Spleen (tissue), 11 donors: ENCODE data around the gene PROB1. TPM values are rescaled to one million over a fixed set of nuclear protein-coding genes. Genes with fewer than 3 reads are reported as not detected.

Experiments
- DNase-seq: peaks from one replicate; pipeline ENCODE4 v3.0.0-alpha.2; 2020
- H3K27ac ChIP-seq, 8 donors: fragments of 200-600 bp; sonication (generic) in 7 of 8; 1 replicate in 4 of 8; 2 replicates in 4 of 8; pipeline versions ENCODE4 v1.5.0 to v1.8.0; 2016 to 2021; ENCODE audit warnings: inconsistent platforms in 4 of 8, mild to moderate bottlenecking in 4 of 8, moderate library complexity in 1 of 8
- H3K27me3 ChIP-seq, 7 donors: fragments of 200-600 bp; sonication (generic) in 6 of 7; replicated peaks in 1 of 7; 1 replicate in 4 of 7; 2 replicates in 3 of 7; pipeline versions ENCODE4 v1.5.0 to v1.8.0; 2016 to 2021; ENCODE audit warnings: inconsistent platforms in 3 of 7, mild to moderate bottlenecking in 1 of 7
- H3K36me3 ChIP-seq, 6 donors: fragments of 200-600 bp; sonication (generic) in 5 of 6; 1 replicate in 4 of 6; 2 replicates in 2 of 6; pipeline versions ENCODE4 v1.5.0 to v1.8.0; 2016 to 2021; ENCODE audit warnings: inconsistent platforms in 2 of 6
- H3K4me1 ChIP-seq, 6 donors: fragments of 200-600 bp; sonication (generic) in 5 of 6; 1 replicate in 3 of 6; 2 replicates in 3 of 6; pipeline versions ENCODE4 v1.5.0 to v1.8.0; 2016 to 2021; ENCODE audit warnings: inconsistent platforms in 3 of 6
- H3K4me3 ChIP-seq, 8 donors: fragments of 200-600 bp; sonication (generic) in 7 of 8; 1 replicate in 4 of 8; 2 replicates in 4 of 8; pipeline versions ENCODE4 v1.5.0 to v1.8.0; 2016 to 2021; ENCODE audit warnings: inconsistent platforms in 4 of 8, mild to moderate bottlenecking in 4 of 8, moderate library complexity in 2 of 8
- H3K9me3 ChIP-seq, 8 donors: fragments of 200-600 bp; sonication (generic) in 7 of 8; 1 replicate in 4 of 8; 2 replicates in 4 of 8; pipeline versions ENCODE4 v1.5.0 to v1.8.0; 2016 to 2021; ENCODE audit warnings: inconsistent platforms in 4 of 8
- POLR2A ChIP-seq, 3 donors: fragments of 450-650 bp; IDR thresholded peaks; one replicate each; pipeline ENCODE4 v1.5.1; 2017; ENCODE audit warnings: antibody characterized with exemption in 3 of 3, mild to moderate bottlenecking in 1 of 3
- POLR2AphosphoS5 ChIP-seq, 3 donors: sonication (generic); formaldehyde crosslinking; IDR thresholded peaks; one replicate each; pipeline ENCODE4 v1.5.1; 2017; ENCODE audit warnings: antibody characterized with exemption in 3 of 3
- WGBS, 5 donors: extraction: QIAGEN DNeasy Blood & Tissue Kit in 3 of 5; methylation state at CpG; one replicate each; pipeline versions ENCODE4 v1.1.5 to v1.1.7; 2013 to 2018; 5-methylcytosine and 5-hydroxymethylcytosine counted together
- intact Hi-C: fragments of 100-400 bp; cut with DNase I; formaldehyde crosslinking; loops from one replicate; pipeline ENCODE4 v1.15.0; 2023; ENCODE audit warnings: low total_unique reads
- polyA plus RNA-seq, 3 donors: library from polyadenylated mRNA; stranded (reverse); fragments of 200-250 nt; gene quantifications; one replicate each; pipeline ENCODE4 v1.2.1, GENCODE V29; 2013
- total RNA-seq, 7 donors: library from RNA; depleted of rRNA in 3 of 7; stranded (reverse); fragments of >200 nt in 3 of 7; fragmentation: NEBNext Ultra II Directional in 4 of 7; extraction: Animal tissue kit (Norgen Biotek cat#: 25700) in 4 of 7; gene quantifications; one replicate each; pipeline versions ENCODE4 v1.1.0 to v1.2.1, GENCODE V29; 2016 to 2021
- TF ChIP-seq, protein P1 (sequence below), 11 experiments: fragments of 200-600 bp in 7 of 11; fragments of 450-650 bp in 4 of 11; sonication (generic) in 4 of 11; IDR thresholded peaks in 8 of 11; conservative IDR thresholded peaks in 3 of 11; 1 replicate in 7 of 11; 2 replicates in 4 of 11; pipeline versions ENCODE4 v1.4.0 to v1.8.0; 2016 to 2021; ENCODE audit warnings: antibody characterized with exemption in 11 of 11, inconsistent platforms in 4 of 11, mild to moderate bottlenecking in 1 of 11
- donor health status: healthy with polysubstance abuse.
- donor health status: DM: no; HTN: no; CAD: no; lungs with moderate emphysema.
- donor health status: DM: no; HTN: no; CAD: no.
- donor health status: Bipolar disorder and iron deficiency.
- donor health status: healthy.
- donor health status: DM: no; HTN: no; CAD: no.
- donor health status: DM: yes; HTN: yes; CAD: no.

Gene PROB1
- total and polyA plus RNA-seq, 10 donors: 0.33 to 3.2 (median 1.6) TPM

DNA sequence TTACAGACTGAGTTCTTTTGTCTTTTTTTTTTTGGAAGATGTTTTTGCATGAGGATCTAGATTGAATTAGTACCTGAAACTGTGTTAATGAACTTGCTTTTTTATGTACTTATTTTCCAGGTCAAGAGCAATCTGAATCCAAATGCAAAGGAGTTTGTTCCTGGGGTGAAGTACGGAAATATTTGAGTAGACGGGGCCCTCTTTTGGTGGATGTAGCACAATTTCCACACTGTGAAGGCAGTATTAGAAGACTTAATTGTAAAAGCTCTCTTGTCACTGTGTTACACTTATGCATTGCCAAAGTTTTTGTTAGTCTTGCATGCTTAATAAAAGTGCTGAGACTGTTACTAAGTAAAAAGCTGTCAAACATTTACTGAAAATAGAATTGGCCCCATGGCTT, 26.3 kb downstream of the PROB1 start:
- no peak overlapping the region for H3K4me3 ChIP-seq
- peaks cover 0 to 100% (median 70%) of the 10 kb centered on the region in 6 donors for H3K36me3 ChIP-seq
- no peak for TF ChIP-seq POLR2AphosphoS5 (IDR thresholded peaks at IDR 0.05)
- TF ChIP-seq, protein P1, sequence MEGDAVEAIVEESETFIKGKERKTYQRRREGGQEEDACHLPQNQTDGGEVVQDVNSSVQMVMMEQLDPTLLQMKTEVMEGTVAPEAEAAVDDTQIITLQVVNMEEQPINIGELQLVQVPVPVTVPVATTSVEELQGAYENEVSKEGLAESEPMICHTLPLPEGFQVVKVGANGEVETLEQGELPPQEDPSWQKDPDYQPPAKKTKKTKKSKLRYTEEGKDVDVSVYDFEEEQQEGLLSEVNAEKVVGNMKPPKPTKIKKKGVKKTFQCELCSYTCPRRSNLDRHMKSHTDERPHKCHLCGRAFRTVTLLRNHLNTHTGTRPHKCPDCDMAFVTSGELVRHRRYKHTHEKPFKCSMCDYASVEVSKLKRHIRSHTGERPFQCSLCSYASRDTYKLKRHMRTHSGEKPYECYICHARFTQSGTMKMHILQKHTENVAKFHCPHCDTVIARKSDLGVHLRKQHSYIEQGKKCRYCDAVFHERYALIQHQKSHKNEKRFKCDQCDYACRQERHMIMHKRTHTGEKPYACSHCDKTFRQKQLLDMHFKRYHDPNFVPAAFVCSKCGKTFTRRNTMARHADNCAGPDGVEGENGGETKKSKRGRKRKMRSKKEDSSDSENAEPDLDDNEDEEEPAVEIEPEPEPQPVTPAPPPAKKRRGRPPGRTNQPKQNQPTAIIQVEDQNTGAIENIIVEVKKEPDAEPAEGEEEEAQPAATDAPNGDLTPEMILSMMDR (IDR thresholded peaks at IDR 0.05 in 8 of 11, conservative IDR thresholded peaks at IDR 0.05 in 3 of 11): no peak
- no peak for TF ChIP-seq POLR2A (IDR thresholded peaks at IDR 0.05)
- peaks cover 0 to 10% (median 0%) of the 10 kb centered on the region in 6 donors for H3K4me1 ChIP-seq
- DNase-seq: no peak
- no peaks in the 10 kb centered on the region for H3K9me3 ChIP-seq
- no peak overlapping the region for H3K27ac ChIP-seq
- WGBS, 5 donors: 79 to 85% (median 83%) methylated on average over 2 of the region's 2 CpGs
- H3K27me3 ChIP-seq: no peaks in the 10 kb centered on the region
- intact Hi-C loops: no loop called here

DNA sequence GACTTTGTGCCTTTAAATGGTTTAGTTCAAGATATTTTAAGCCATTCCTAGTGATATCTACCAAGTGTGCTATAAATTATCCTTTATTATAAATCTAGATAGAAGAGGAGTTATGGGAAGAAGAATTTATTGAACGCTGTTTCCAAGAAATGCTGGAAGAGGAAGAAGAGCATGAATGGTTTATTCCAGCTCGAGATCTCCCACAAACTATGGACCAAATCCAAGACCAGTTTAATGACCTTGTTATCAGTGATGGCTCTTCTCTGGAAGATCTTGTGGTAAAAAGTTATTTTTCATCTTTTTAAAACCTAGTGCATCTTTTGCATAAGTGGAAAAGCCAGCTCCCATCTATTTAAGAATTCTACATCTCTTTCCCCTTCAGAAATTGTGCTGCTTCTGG, 30.4 kb downstream of the PROB1 start:
- Histone ChIP-seq H3K27ac (no peak overlapping the region), H3K9me3 (no peaks in the 10 kb centered on the region), H3K27me3 (no peaks in the 10 kb centered on the region), H3K36me3 (peaks cover 0 to 86% (median 55%) of the 10 kb centered on the region in 6 donors), H3K4me1 (peaks cover 0 to 18% (median 0%) of the 10 kb centered on the region in 6 donors), H3K4me3 (no peak overlapping the region)
- WGBS, 5 donors: 79 to 92% (median 86%) methylated on average over 2 of the region's 2 CpGs
- DNase-seq: no peak
- intact Hi-C loops: no loop called here
- TF ChIP-seq POLR2A (IDR thresholded peaks at IDR 0.05) (no peak), POLR2AphosphoS5 (IDR thresholded peaks at IDR 0.05) (no peak)
- TF ChIP-seq, protein P1 (IDR thresholded peaks at IDR 0.05 in 8 of 11, conservative IDR thresholded peaks at IDR 0.05 in 3 of 11): no peak

DNA sequence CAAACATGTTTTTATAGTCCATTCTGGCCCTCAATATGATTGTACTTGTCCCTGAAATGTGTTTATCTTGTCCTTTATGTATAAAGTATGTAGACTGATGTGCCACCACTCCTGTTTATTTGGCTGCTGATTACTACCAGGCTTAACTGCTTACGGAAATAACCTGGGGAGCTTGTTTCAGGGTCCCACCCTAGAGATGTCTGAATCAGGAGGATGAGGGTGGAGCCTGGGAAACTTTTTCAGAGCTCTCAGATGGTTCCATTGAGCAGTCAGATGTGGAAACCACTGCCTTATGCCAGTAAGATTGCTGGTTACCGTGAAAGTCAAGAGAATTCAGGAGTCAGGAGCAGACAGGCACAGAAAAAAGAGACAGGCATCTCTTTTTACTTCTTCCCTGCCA, 31.0 kb downstream of the PROB1 start:
- Histone ChIP-seq H3K4me3 (no peak overlapping the region), H3K4me1 (peaks cover 0 to 23% (median 2%) of the 10 kb centered on the region in 6 donors), H3K27ac (peak overlapping the region in 1 of 8 donors; percentile 5), H3K27me3 (no peaks in the 10 kb centered on the region), H3K9me3 (no peaks in the 10 kb centered on the region), H3K36me3 (peaks cover 0 to 83% (median 53%) of the 10 kb centered on the region in 6 donors)
- WGBS, 5 donors: 69 to 90% (median 82%) methylated on average over 2 of the region's 2 CpGs
- TF ChIP-seq POLR2A (IDR thresholded peaks at IDR 0.05) (no peak), POLR2AphosphoS5 (IDR thresholded peaks at IDR 0.05) (no peak)
- TF ChIP-seq, protein P1 (IDR thresholded peaks at IDR 0.05 in 8 of 11, conservative IDR thresholded peaks at IDR 0.05 in 3 of 11): no peak
- no peak for DNase-seq
- intact Hi-C loops: no loop called here

DNA sequence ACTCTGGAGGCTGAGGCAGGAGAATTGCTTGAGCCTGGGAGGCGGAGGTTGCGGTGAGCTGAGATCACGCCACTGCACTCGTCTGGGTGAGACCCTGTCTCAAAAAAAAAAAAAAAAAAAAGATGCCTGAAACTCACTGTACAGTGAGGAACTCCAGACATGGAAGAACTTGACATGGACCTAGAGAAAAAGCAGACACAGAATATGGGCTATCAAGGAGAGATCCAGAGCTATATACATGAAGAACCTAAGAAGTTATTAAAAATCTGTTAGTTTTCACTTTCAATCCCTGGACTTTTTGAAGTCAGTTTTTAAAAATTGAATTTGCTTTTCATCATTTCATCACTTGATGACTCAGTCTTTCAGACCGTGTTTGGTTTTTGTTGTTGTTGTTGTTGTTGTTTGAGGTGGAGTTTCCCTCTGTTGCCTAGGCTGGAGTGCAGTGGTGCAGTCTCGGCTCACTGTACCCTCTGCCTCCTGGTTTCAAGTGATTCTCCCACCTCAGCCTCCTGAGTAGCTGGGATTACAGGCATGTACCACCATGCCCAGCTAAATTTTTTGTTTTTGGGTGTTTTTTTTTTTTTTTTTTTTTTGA, 33.0 kb downstream of the PROB1 start:
- TF ChIP-seq, protein P1 (IDR thresholded peaks at IDR 0.05 in 8 of 11, conservative IDR thresholded peaks at IDR 0.05 in 3 of 11): no peak
- TF ChIP-seq POLR2A (IDR thresholded peaks at IDR 0.05) (no peak), POLR2AphosphoS5 (IDR thresholded peaks at IDR 0.05) (no peak)
- Histone ChIP-seq H3K36me3 (peaks cover 0 to 81% (median 39%) of the 10 kb centered on the region in 6 donors), H3K27me3 (no peaks in the 10 kb centered on the region), H3K4me1 (peaks cover 0 to 40% (median 11%) of the 10 kb centered on the region in 6 donors), H3K9me3 (no peaks in the 10 kb centered on the region), H3K4me3 (no peak overlapping the region), H3K27ac (no peak overlapping the region)
- 84 to 92% (median 84%) methylated on average over 6 of the region's 6 CpGs for WGBS, 5 donors
- intact Hi-C loops: no loop called here
- peak; percentile 3 for DNase-seq
